Gastroesophageal sphincter (tissue), 3 donors: Measurements from ENCODE around the gene RMI2.

ENCODE experiments used
- CTCF ChIP-seq, 4 experiments: fragments of 200-600 bp in 2 of 4; fragments of 450-650 bp in 2 of 4; sonication (generic) in 1 of 4; IDR thresholded peaks; one replicate each; pipeline ENCODE4 v1.5.1; 2017 to 2019; ENCODE audit warnings: antibody characterized with exemption in 4 of 4, mild to moderate bottlenecking in 2 of 4, moderate library complexity in 2 of 4
- EP300 ChIP-seq: sonication (generic); formaldehyde crosslinking; IDR thresholded peaks from one replicate; pipeline ENCODE4 v1.6.1; 2017; ENCODE audit warnings: antibody characterized with exemption, mild to moderate bottlenecking

DNA sequence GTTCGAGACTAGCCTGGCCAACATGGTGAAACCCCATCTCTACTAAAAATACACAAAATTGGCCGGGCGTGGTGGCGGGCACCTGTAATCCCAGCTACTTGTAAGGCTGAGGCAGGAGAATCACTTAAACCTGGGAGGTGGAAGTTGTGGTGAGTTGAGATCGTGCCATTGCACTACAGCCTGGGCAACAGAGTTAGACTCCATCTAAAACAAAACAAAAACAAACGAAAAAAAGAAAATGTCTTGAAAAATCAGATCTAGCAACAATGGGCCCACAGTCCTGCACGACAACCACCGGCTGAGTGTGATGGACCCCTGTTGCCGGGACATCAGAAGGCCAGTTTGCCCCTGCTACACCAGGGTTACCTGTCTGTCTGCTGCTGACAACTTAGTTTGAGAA lies 3.9 kb upstream of the RMI2 start:
- no peak for TF ChIP-seq CTCF (IDR thresholded peaks at IDR 0.05)
- TF ChIP-seq EP300: no peak
